ENCODE data around the gene GRIK1. TPM values are rescaled to one million over a fixed set of nuclear protein-coding genes. Genes with fewer than 3 reads are reported as not detected.

GRIK1 gene
- polyA plus RNA-seq, 1 experiment, result not detected

GRCh38 chr21:29793712-29794111, 146.1 kb downstream of the GRIK1 start:
- Histone ChIP-seq H3K9me3 (ENCODE audit: control insufficient read depth, insufficient read depth, low read length) (no peaks in the 10 kb centered on the region), H3K27ac (ENCODE audit: low read depth, low read length) (no peak overlapping the region), H3K27me3 (ENCODE audit: control insufficient read depth, insufficient read depth, low read length) (no peaks in the 10 kb centered on the region), H3K4me3 (ENCODE audit: low read depth, low read length) (no peak overlapping the region)
- ChIA-PET CTCF (no interaction called here), POLR2A (no interaction called here)
- no peak for TF ChIP-seq CTCF (IDR thresholded peaks at IDR 0.05; ENCODE audit: low read depth, low read length)
- no peak for DNase-seq (ENCODE audit: low read depth, low spot score)

GRCh38 chr21:29789393-29789792, 150.4 kb downstream of the GRIK1 start:
- Histone ChIP-seq H3K4me3 (ENCODE audit: low read depth, low read length) (no peak overlapping the region), H3K27me3 (ENCODE audit: control insufficient read depth, insufficient read depth, low read length) (no peaks in the 10 kb centered on the region), H3K9me3 (ENCODE audit: control insufficient read depth, insufficient read depth, low read length) (no peaks in the 10 kb centered on the region), H3K27ac (ENCODE audit: low read depth, low read length) (no peak overlapping the region)
- DNase-seq (ENCODE audit: low read depth, low spot score), result no peak
- POLR2A ChIA-PET, result no interaction called here
- TF ChIP-seq CTCF (IDR thresholded peaks at IDR 0.05; ENCODE audit: low read depth, low read length), result no peak
- CTCF ChIA-PET, result no interaction called here

- H3K27me3 ChIP-seq (ENCODE audit: control insufficient read depth, insufficient read depth, low read length), result no peaks in the 10 kb centered on the region
- no peak overlapping the region for H3K4me3 ChIP-seq (ENCODE audit: low read depth, low read length)
- H3K9me3 ChIP-seq (ENCODE audit: control insufficient read depth, insufficient read depth, low read length), result no peaks in the 10 kb centered on the region
- DNase-seq (ENCODE audit: low read depth, low spot score), result no peak
- ChIA-PET CTCF (no interaction called here), POLR2A (no interaction called here)
- no peak overlapping the region for H3K27ac ChIP-seq (ENCODE audit: low read depth, low read length)
- TF ChIP-seq CTCF (IDR thresholded peaks at IDR 0.05; ENCODE audit: low read depth, low read length), result no peak
These were observed 151.0 kb downstream of the GRIK1 start for GRCh38 chr21:29788752-29789151.

- H3K27ac ChIP-seq (ENCODE audit: low read depth, low read length), result no peak overlapping the region
- no peaks in the 10 kb centered on the region for H3K27me3 ChIP-seq (ENCODE audit: control insufficient read depth, insufficient read depth, low read length)
- no peak for DNase-seq (ENCODE audit: low read depth, low spot score)
- ChIA-PET POLR2A (no interaction called here), CTCF (no interaction called here)
- no peaks in the 10 kb centered on the region for H3K9me3 ChIP-seq (ENCODE audit: control insufficient read depth, insufficient read depth, low read length)
- no peak overlapping the region for H3K4me3 ChIP-seq (ENCODE audit: low read depth, low read length)
- no peak for TF ChIP-seq CTCF (IDR thresholded peaks at IDR 0.05; ENCODE audit: low read depth, low read length)
These were observed 152.4 kb downstream of the GRIK1 start for GRCh38 chr21:29787361-29787909.

- H3K4me3 ChIP-seq (ENCODE audit: low read depth, low read length), result no peak overlapping the region
- POLR2A ChIA-PET, result no interaction called here
- TF ChIP-seq CTCF (IDR thresholded peaks at IDR 0.05; ENCODE audit: low read depth, low read length), result no peak
- no peaks in the 10 kb centered on the region for H3K9me3 ChIP-seq (ENCODE audit: control insufficient read depth, insufficient read depth, low read length)
- no peak for DNase-seq (ENCODE audit: low read depth, low spot score)
- no peaks in the 10 kb centered on the region for H3K27me3 ChIP-seq (ENCODE audit: control insufficient read depth, insufficient read depth, low read length)
- CTCF ChIA-PET, result no interaction called here
- no peak overlapping the region for H3K27ac ChIP-seq (ENCODE audit: low read depth, low read length)
These were observed 153.1 kb downstream of the GRIK1 start for GRCh38 chr21:29786496-29787360.
